GM23248 (cell line): ENCODE results near the gene FARP2. TPM values are rescaled to one million over a fixed set of nuclear protein-coding genes. Genes with fewer than 3 reads are reported as not detected.

Experiments
- DNase-seq: peaks from one replicate; pipeline ENCODE4 v3.0.0-alpha.2; 2015
- H2AFZ ChIP-seq: fragments of 200-600 bp; sonication (generic); 2 replicates; pipeline ENCODE4 v1.6.1; 2016; ENCODE audit warnings: antibody characterized with exemption
- H3F3A ChIP-seq: fragments of 200-600 bp; sonication (generic); 2 replicates; pipeline ENCODE4 v1.6.1; 2016; ENCODE audit warnings: mild to moderate bottlenecking, antibody characterized with exemption, mixed run types; ENCODE audit not compliant: insufficient read depth
- H3K27ac ChIP-seq: fragments of 200-600 bp; sonication (generic); 2 replicates; pipeline ENCODE4 v1.5.1; 2016; ENCODE audit warnings: mild to moderate bottlenecking
- H3K27me3 ChIP-seq: fragments of 200-600 bp; sonication (generic); replicated peaks from 2 replicates; pipeline ENCODE4 v1.6.1; 2016; ENCODE audit warnings: mild to moderate bottlenecking; ENCODE audit not compliant: insufficient read depth
- H3K36me3 ChIP-seq: fragments of 200-600 bp; sonication (generic); 2 replicates; pipeline ENCODE4 v1.6.1; 2016; ENCODE audit warnings: low read depth, mild to moderate bottlenecking
- H3K4me1 ChIP-seq: fragments of 200-600 bp; sonication (generic); 2 replicates; pipeline ENCODE4 v1.6.1; 2016; ENCODE audit warnings: mild to moderate bottlenecking; ENCODE audit not compliant: insufficient read depth
- H3K4me2 ChIP-seq: fragments of 200-600 bp; sonication (generic); one replicate; pipeline ENCODE4 v1.6.1; 2016; ENCODE audit warnings: mild to moderate bottlenecking; ENCODE audit not compliant: unreplicated experiment
- H3K4me3 ChIP-seq: fragments of 200-600 bp; sonication (generic); 2 replicates; pipeline ENCODE4 v1.5.1; 2016; ENCODE audit warnings: mild to moderate bottlenecking
- H3K79me2 ChIP-seq: fragments of 200-600 bp; sonication (generic); 2 replicates; pipeline ENCODE4 v1.6.1; 2016; ENCODE audit warnings: mild to moderate bottlenecking; ENCODE audit not compliant: insufficient read depth
- H3K9ac ChIP-seq: fragments of 200-600 bp; sonication (generic); 2 replicates; pipeline ENCODE4 v1.6.1; 2016; ENCODE audit warnings: mild to moderate bottlenecking
- H3K9me2 ChIP-seq: fragments of 200-600 bp; sonication (generic); 2 replicates; pipeline ENCODE4 v1.6.1; 2016; ENCODE audit warnings: mixed run types, mild to moderate bottlenecking, moderate library complexity; ENCODE audit not compliant: insufficient read depth
- H3K9me3 ChIP-seq: fragments of 200-600 bp; sonication (generic); one replicate; pipeline ENCODE4 v1.6.1; 2017; ENCODE audit warnings: low read depth
- H4K20me1 ChIP-seq: fragments of 200-600 bp; sonication (generic); 2 replicates; pipeline ENCODE4 v1.6.0; 2016; ENCODE audit not compliant: insufficient read depth
- EZH2 ChIP-seq: fragments of 200-600 bp; sonication (generic); IDR thresholded peaks from 2 replicates; pipeline ENCODE4 v1.6.1; 2018; ENCODE audit warnings: antibody characterized with exemption, mild to moderate bottlenecking; ENCODE audit not compliant: insufficient read depth, poor library complexity, severe bottlenecking
- EZH2phosphoT487 ChIP-seq: fragments of 200-600 bp; sonication (generic); IDR thresholded peaks from 2 replicates; pipeline ENCODE4 v1.6.1; 2018; ENCODE audit warnings: antibody characterized with exemption, moderate library complexity, mild to moderate bottlenecking, low read depth; ENCODE audit not compliant: insufficient read depth
- WGBS, 2 experiments: methylation state at CpG; one replicate each; pipeline ENCODE4 v1.1.6; 2015 to 2017; ENCODE audit warnings: low lambda C conversion rate in 2 of 2, low coverage in 1 of 2; ENCODE audit errors: missing lambda C conversion rate in 2 of 2; 5-methylcytosine and 5-hydroxymethylcytosine counted together
- in situ Hi-C: fragments of 300-500 bp; cut with MboI; formaldehyde crosslinking; loops from 2 replicates; pipeline ENCODE4 v1.15.0; 2020
- polyA plus RNA-seq: library from polyadenylated mRNA; unstranded; fragments of >200 nt; fragmentation: Nextera tagmentation; extraction: Ambion mirVana; gene quantifications from 2 replicates; pipeline ENCODE4 v1.2.1, GENCODE V29; 2016
- total RNA-seq: library from RNA; depleted of rRNA; stranded (reverse); fragments of >200 nt; shearing (Covaris generic); gene quantifications from 2 replicates; pipeline ENCODE4 v1.2.3, GENCODE V29; 2014

FARP2 gene
- total and polyA plus RNA-seq, 2 experiments from 2014 or later: 30.9 to 39.0 TPM

GRCh38 chr2:241495172-241496002 lies 139.3 kb downstream of the FARP2 start:
- 86 to 89% methylated on average over 32 to 34 of the region's 34 CpGs for WGBS, 2 experiments
- in situ Hi-C loops: no loop called here
- no peak overlapping the region for H2AFZ ChIP-seq
- H3K9ac ChIP-seq: no peak overlapping the region
- no peaks in the 10 kb centered on the region; the same call in 1 of the 2 replicates for H3K36me3 ChIP-seq
- H4K20me1 ChIP-seq: peaks cover 5% of the 10 kb centered on the region
- TF ChIP-seq EZH2phosphoT487: no peak
- TF ChIP-seq EZH2: no peak
- H3K27me3 ChIP-seq: no peaks in the 10 kb centered on the region
- no peak overlapping the region for H3K4me2 ChIP-seq
- H3K79me2 ChIP-seq: peaks cover 6% of the 10 kb centered on the region
- H3F3A ChIP-seq: no peaks in the 10 kb centered on the region
- H3K27ac ChIP-seq: no peak overlapping the region
- no peaks in the 10 kb centered on the region for H3K4me1 ChIP-seq
- no peaks in the 10 kb centered on the region for H3K9me2 ChIP-seq
- DNase-seq: no peak
- no peak overlapping the region for H3K4me3 ChIP-seq
- no peaks in the 10 kb centered on the region for H3K9me3 ChIP-seq

- 90 to 91% methylated on average over 28 of the region's 28 CpGs for WGBS, 2 experiments
- peaks cover 14% of the 10 kb centered on the region for H3K79me2 ChIP-seq
- no peak for DNase-seq
- TF ChIP-seq EZH2phosphoT487: no peak
- no peak for TF ChIP-seq EZH2
- in situ Hi-C loops: no loop called here
- H3K9me2 ChIP-seq: no peaks in the 10 kb centered on the region
- H4K20me1 ChIP-seq: peaks cover 5% of the 10 kb centered on the region
- no peaks in the 10 kb centered on the region for H3K27me3 ChIP-seq
- no peak overlapping the region for H2AFZ ChIP-seq
- no peak overlapping the region for H3K27ac ChIP-seq
- H3F3A ChIP-seq: no peaks in the 10 kb centered on the region
- no peak overlapping the region for H3K4me3 ChIP-seq
- H3K9me3 ChIP-seq: no peaks in the 10 kb centered on the region
- no peak overlapping the region for H3K9ac ChIP-seq
- H3K36me3 ChIP-seq: no peaks in the 10 kb centered on the region; the same call in 1 of the 2 replicates
- H3K4me2 ChIP-seq: no peak overlapping the region
- no peaks in the 10 kb centered on the region for H3K4me1 ChIP-seq
Measured at GRCh38 chr2:241496003-241496707, 140.1 kb downstream of the FARP2 start.

GRCh38 chr2:241496904-241497877 lies 141.1 kb downstream of the FARP2 start:
- TF ChIP-seq EZH2phosphoT487 (no peak), EZH2 (no peak)
- no peaks in the 10 kb centered on the region for H3F3A ChIP-seq
- no peaks in the 10 kb centered on the region for H3K4me1 ChIP-seq
- H3K79me2 ChIP-seq: peaks cover 24% of the 10 kb centered on the region
- no peak overlapping the region for H3K4me2 ChIP-seq
- in situ Hi-C loops: no loop called here
- H3K9ac ChIP-seq: no peak overlapping the region
- H4K20me1 ChIP-seq: peaks cover 5% of the 10 kb centered on the region
- no peak overlapping the region for H3K27ac ChIP-seq
- H3K27me3 ChIP-seq: no peaks in the 10 kb centered on the region
- no peak for DNase-seq
- no peaks in the 10 kb centered on the region; the same call in 1 of the 2 replicates for H3K36me3 ChIP-seq
- WGBS, 2 experiments: 85 to 90% methylated on average over 26 to 29 of the region's 29 CpGs
- H2AFZ ChIP-seq: no peak overlapping the region
- H3K9me2 ChIP-seq: no peaks in the 10 kb centered on the region
- H3K4me3 ChIP-seq: no peak overlapping the region
- no peaks in the 10 kb centered on the region for H3K9me3 ChIP-seq
